ENCODE results near the gene KRT6B.

DNA sequence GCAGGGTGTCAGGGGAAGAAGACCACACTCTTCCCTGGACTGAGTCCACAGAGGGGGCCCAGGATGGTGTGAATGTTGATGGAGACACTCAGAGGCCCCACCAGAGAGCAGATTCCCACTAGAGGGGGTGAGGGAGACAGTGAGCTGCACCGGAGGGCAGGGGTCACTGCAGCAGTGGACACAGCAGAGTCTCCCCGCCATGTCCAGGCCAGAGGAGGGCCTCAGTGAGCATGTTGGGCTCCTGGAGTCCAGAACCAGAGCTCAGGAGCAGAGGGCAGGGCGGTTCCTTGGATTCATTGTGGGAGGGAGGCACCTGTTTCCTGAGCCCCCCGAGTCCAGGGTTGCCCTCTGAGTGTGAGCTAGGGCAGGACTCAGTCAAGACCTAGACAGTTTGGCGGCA is 44.0 kb downstream of the KRT6B start:
- TF ChIP-seq, protein P1, sequence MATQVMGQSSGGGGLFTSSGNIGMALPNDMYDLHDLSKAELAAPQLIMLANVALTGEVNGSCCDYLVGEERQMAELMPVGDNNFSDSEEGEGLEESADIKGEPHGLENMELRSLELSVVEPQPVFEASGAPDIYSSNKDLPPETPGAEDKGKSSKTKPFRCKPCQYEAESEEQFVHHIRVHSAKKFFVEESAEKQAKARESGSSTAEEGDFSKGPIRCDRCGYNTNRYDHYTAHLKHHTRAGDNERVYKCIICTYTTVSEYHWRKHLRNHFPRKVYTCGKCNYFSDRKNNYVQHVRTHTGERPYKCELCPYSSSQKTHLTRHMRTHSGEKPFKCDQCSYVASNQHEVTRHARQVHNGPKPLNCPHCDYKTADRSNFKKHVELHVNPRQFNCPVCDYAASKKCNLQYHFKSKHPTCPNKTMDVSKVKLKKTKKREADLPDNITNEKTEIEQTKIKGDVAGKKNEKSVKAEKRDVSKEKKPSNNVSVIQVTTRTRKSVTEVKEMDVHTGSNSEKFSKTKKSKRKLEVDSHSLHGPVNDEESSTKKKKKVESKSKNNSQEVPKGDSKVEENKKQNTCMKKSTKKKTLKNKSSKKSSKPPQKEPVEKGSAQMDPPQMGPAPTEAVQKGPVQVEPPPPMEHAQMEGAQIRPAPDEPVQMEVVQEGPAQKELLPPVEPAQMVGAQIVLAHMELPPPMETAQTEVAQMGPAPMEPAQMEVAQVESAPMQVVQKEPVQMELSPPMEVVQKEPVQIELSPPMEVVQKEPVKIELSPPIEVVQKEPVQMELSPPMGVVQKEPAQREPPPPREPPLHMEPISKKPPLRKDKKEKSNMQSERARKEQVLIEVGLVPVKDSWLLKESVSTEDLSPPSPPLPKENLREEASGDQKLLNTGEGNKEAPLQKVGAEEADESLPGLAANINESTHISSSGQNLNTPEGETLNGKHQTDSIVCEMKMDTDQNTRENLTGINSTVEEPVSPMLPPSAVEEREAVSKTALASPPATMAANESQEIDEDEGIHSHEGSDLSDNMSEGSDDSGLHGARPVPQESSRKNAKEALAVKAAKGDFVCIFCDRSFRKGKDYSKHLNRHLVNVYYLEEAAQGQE (IDR thresholded peaks at IDR 0.05; ENCODE audit: borderline replicate concordance): no peak
- TF ChIP-seq POLR2AphosphoS5 (IDR thresholded peaks at IDR 0.05) (no peak), EP300 (conservative IDR thresholded peaks at IDR 0.05; ENCODE audit: poor library complexity, severe bottlenecking) (no peak), EZH2 (IDR thresholded peaks at IDR 0.05; ENCODE audit: borderline replicate concordance, insufficient read depth, low read length, poor library complexity, severe bottlenecking) (no peak), TAF1 (IDR thresholded peaks at IDR 0.05; ENCODE audit: low read depth) (no peak), RAD21 (conservative IDR thresholded peaks at IDR 0.05) (no peak)
- TF ChIP-seq, protein P2, sequence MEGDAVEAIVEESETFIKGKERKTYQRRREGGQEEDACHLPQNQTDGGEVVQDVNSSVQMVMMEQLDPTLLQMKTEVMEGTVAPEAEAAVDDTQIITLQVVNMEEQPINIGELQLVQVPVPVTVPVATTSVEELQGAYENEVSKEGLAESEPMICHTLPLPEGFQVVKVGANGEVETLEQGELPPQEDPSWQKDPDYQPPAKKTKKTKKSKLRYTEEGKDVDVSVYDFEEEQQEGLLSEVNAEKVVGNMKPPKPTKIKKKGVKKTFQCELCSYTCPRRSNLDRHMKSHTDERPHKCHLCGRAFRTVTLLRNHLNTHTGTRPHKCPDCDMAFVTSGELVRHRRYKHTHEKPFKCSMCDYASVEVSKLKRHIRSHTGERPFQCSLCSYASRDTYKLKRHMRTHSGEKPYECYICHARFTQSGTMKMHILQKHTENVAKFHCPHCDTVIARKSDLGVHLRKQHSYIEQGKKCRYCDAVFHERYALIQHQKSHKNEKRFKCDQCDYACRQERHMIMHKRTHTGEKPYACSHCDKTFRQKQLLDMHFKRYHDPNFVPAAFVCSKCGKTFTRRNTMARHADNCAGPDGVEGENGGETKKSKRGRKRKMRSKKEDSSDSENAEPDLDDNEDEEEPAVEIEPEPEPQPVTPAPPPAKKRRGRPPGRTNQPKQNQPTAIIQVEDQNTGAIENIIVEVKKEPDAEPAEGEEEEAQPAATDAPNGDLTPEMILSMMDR (IDR thresholded peaks at IDR 0.05; ENCODE audit: poor library complexity, severe bottlenecking): no peak
